Measurements from ENCODE around the gene NECAB2. TPM values are rescaled to one million over a fixed set of nuclear protein-coding genes. Genes with fewer than 3 reads are reported as not detected.

Gene NECAB2
- total RNA-seq, 2 donors from 2014 or later = 2.8 TPM; not detected in 1

DNA sequence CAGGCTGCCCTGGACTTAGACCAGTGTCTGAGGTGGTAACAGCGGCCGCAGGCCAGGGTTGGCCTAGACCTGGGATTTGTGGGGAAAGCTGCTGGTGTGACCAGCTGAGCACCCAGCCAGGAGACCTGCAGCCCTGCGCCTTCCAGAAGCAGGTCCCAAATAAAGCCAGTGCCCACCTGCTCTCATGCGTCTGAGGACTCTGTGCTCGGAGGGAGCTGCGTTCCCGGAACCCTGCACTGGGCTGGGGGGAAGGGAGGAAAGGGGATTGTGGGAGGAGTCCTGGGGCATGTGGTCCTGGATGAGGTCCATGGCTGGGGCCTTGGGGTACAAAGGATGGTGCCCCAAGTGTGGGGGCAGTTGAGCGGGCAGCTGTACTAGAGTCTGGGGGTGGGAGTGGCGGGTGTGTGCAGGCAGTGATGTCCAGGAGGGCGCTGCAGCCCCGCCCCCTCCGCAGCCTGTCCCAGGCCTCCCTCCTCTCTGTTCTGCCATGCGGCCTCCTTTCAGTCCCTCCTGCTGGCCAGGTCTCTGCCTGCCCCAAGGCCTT lies 1.8 kb upstream of the NECAB2 start:
- Histone ChIP-seq H3K27me3 (replicated peaks; ENCODE audit: insufficient read depth) (no peaks in the 10 kb centered on the region), H3K4me3 (no peak overlapping the region), H3K4me1 (replicated peaks) (no peaks in the 10 kb centered on the region), H3K36me3 (no peaks in the 10 kb centered on the region), H3K27ac (no peak overlapping the region), H3K9me3 (no peaks in the 10 kb centered on the region)
- 94% methylated on average over 10 of the region's 13 CpGs for WGBS
- TF ChIP-seq POLR2A (IDR thresholded peaks at IDR 0.05) = no peak
- intact Hi-C loops (cut with DNase I) = loop anchor here (5.0 to 10.0 kb wide), 3 partner anchors 96 to 519 kb away; no protein-coding TSS in a partner anchor
- DNase-seq (ENCODE audit: low spot score) = no peak

GRCh38 chr16:83967091-83967490 lies 953 bp upstream of the NECAB2 start:
- Histone ChIP-seq H3K36me3 (no peaks in the 10 kb centered on the region), H3K4me3 (no peak overlapping the region), H3K27me3 (replicated peaks; ENCODE audit: insufficient read depth) (no peaks in the 10 kb centered on the region), H3K27ac (no peak overlapping the region), H3K9me3 (no peaks in the 10 kb centered on the region), H3K4me1 (replicated peaks) (no peaks in the 10 kb centered on the region)
- DNase-seq (ENCODE audit: low spot score) = no peak
- intact Hi-C loops (cut with DNase I) = loop anchor here (5.0 to 10.0 kb wide), 3 partner anchors 95 to 518 kb away; no protein-coding TSS in a partner anchor
- no peak for TF ChIP-seq CTCF (IDR thresholded peaks at IDR 0.05)
- TF ChIP-seq POLR2AphosphoS5 (IDR thresholded peaks at IDR 0.05) = no peak
- TF ChIP-seq POLR2A (IDR thresholded peaks at IDR 0.05) = no peak
- 69% methylated on average over 2 of the region's 2 CpGs for WGBS

DNA sequence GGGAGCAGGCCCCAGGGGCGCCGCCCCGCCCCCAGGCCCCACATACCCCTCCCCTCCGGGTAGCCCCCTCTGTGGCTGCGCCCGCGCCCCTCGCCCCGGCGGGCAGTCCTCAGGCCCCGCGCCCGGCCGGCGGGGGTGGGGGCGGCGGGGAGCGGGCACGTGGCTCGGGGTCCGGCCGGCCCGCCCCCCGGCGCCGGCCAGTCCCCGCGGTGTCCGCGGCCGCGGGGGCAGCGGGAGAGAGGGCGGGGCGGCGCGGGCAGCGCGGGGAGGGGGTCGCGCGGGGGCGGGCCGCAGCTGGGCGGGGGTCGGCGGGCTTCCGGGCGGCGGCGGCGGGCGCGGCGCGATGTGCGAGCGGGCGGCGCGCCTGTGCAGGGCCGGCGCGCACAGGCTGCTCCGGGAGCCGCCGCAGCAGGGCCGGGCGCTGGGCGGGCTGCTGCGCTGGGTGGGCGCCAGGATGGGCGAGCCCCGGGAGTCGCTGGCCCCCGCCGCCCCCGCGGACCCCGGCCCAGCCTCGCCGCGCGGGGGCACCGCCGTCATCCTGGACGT lies 335 bp downstream of the NECAB2 start:
- H3K27ac ChIP-seq = no peak overlapping the region
- 3% methylated on average over 7 of the region's 87 CpGs for whole genome bisulfite sequencing
- TF ChIP-seq POLR2A (IDR thresholded peaks at IDR 0.05) (no peak), POLR2AphosphoS5 (IDR thresholded peaks at IDR 0.05) (no peak), CTCF (IDR thresholded peaks at IDR 0.05) (no peak)
- no peak for DNase-seq (ENCODE audit: low spot score)
- H3K4me3 ChIP-seq = peak overlapping the region; percentile 29 to 31
- intact Hi-C loops (cut with DNase I) = loop anchor here (5.0 to 10.0 kb wide), 3 partner anchors 94 to 516 kb away; no protein-coding TSS in a partner anchor
- H3K36me3 ChIP-seq = no peaks in the 10 kb centered on the region
- H3K27me3 ChIP-seq (replicated peaks; ENCODE audit: insufficient read depth) = no peaks in the 10 kb centered on the region
- H3K9me3 ChIP-seq = no peaks in the 10 kb centered on the region
- no peaks in the 10 kb centered on the region for H3K4me1 ChIP-seq (replicated peaks)

DNA sequence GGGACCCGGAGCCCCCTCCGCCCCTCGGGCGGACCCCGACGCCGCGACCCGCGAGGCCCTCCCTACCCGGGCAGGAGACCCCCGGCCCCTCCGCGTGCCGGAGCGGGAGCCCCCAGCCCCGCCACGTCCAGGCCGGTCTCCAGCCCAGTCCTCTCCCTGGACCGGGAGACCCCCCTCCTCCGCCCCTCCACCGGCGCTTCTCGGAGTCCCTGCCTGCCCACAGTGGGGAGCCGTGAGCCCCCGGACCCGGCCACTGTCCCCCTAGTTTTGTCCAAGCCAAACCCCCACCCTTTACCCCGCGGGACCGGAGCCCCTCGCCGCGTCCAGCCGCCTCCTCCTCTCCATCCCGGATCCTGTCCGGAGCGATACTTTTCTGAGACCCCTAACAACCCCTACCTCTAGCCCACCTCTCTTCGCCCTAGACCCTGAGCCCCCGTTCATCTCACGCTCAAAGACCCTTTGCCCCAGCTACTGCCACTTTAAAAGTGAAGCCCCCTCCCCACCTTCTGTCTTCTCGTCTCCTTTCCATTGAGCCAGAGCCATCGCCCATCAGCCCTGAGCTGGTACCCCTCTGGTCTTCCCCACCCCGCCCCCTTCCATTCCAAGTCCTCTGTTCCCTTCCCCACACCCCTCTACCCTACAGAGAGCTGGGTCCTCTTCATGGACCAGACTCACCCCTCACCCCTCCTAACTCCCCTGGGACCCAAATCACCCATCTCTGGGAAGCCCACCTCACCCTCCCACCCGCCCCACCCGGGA lies 1.0 kb downstream of the NECAB2 start:
- intact Hi-C loops (cut with DNase I) = loop anchor here (5.0 to 10.0 kb wide), 3 partner anchors 93 to 516 kb away; no protein-coding TSS in a partner anchor
- Histone ChIP-seq H3K4me3 (no peak overlapping the region), H3K9me3 (no peaks in the 10 kb centered on the region), H3K27me3 (replicated peaks; ENCODE audit: insufficient read depth) (no peaks in the 10 kb centered on the region), H3K36me3 (no peaks in the 10 kb centered on the region), H3K27ac (no peak overlapping the region), H3K4me1 (replicated peaks) (no peaks in the 10 kb centered on the region)
- no peak for TF ChIP-seq POLR2AphosphoS5 (IDR thresholded peaks at IDR 0.05)
- TF ChIP-seq POLR2A (IDR thresholded peaks at IDR 0.05) = no peak
- no peak for TF ChIP-seq CTCF (IDR thresholded peaks at IDR 0.05)
- DNase-seq (ENCODE audit: low spot score) = no peak
- WGBS = 14% methylated on average over 25 of the region's 45 CpGs

DNA sequence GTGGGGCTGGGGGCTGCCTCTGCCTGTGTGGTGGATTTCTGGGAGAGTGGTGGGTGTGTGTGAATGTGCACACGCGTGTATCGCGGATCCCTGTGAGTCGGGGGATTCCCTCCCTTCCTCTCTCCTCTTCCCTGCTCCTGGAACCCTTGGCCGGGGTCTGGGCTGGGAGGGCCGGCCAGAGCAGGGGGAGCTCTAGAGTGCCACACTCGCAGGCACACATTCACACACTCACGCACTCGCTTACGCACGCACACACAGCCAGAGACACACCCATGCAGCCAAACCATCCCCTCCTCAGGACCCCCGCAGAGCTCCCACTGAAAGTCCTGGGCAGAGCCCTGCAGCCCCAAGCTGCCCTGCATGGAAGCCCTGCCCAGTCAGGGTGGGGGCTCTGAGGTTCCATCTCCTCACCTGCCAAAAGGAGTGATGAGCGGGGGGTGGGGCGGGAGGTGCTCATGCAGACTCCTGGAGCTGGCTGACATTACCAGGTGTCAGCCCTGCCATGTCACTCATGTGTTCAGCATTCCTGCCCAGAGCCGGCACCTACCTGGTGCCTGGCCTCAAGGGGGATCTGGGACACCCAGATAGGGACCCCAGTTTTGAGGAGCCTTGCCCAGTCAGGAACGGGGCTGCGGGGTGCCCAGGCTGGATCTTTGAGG lies 1.9 kb downstream of the NECAB2 start:
- no peaks in the 10 kb centered on the region for H3K27me3 ChIP-seq (replicated peaks; ENCODE audit: insufficient read depth)
- no peaks in the 10 kb centered on the region for H3K36me3 ChIP-seq
- TF ChIP-seq CTCF (IDR thresholded peaks at IDR 0.05) = no peak
- TF ChIP-seq POLR2AphosphoS5 (IDR thresholded peaks at IDR 0.05) = no peak
- TF ChIP-seq POLR2A (IDR thresholded peaks at IDR 0.05) = no peak
- H3K4me1 ChIP-seq (replicated peaks) = no peaks in the 10 kb centered on the region
- no peaks in the 10 kb centered on the region for H3K9me3 ChIP-seq
- no peak overlapping the region for H3K4me3 ChIP-seq
- no peak overlapping the region for H3K27ac ChIP-seq
- intact Hi-C loops (cut with DNase I) = loop anchor here (5.0 to 10.0 kb wide), 3 partner anchors 92 to 515 kb away; no protein-coding TSS in a partner anchor
- 64% methylated on average over 18 of the region's 18 CpGs for WGBS
- DNase-seq (ENCODE audit: low spot score) = no peak

All from prostate gland (tissue), 2 donors.